IMR-90 (cell line): ENCODE measurements around the gene TEX35. TPM values are rescaled to one million over a fixed set of nuclear protein-coding genes. Genes with fewer than 3 reads are reported as not detected.

Experiments used
- ATAC-seq: fragments of 200-7000 bp; cut with Tn5 transposase; 2 replicates; pipeline ENCODE4 v1.9.1; 2020; ENCODE audit warnings: low read depth, mild to moderate bottlenecking, moderate library complexity
- BruUV-seq: library from RNA; stranded (reverse); fragments of 400-500 nt; replicated peaks from 2 replicates; lab custom pipeline; 2021; lab: Mats Ljungman, UMichigan
- CTCF ChIA-PET: fragments of 300-600 bp; formaldehyde crosslinking; extraction: SDS; loops from one replicate; lab custom pipeline; 2021; ENCODE audit warnings: antibody characterized with exemption; lab: Yijun Ruan, JAX
- POLR2A ChIA-PET: fragments of 300-600 bp; sonication (Branson Sonifier 250); formaldehyde crosslinking; loops from one replicate; lab custom pipeline; 2022; ENCODE audit warnings: antibody characterized with exemption; ENCODE audit not compliant: unreplicated experiment; lab: Charles Lee
- DNase-seq: peaks from one replicate; pipeline ENCODE4 v3.0.0; 2013
- H2AFZ ChIP-seq: replicated peaks from 2 replicates; pipeline ENCODE3; 2013; ENCODE audit warnings: low read length, mild to moderate bottlenecking; ENCODE audit not compliant: poor library complexity
- H2AK5ac ChIP-seq: 2 replicates; pipeline ENCODE4 v1.6.1; 2013; ENCODE audit warnings: low read depth, low read length, inconsistent platforms
- H2AK9ac ChIP-seq: replicated peaks from 2 replicates; pipeline ENCODE3; 2013; ENCODE audit warnings: mild to moderate bottlenecking, low read depth, low read length, moderate library complexity; ENCODE audit not compliant: poor library complexity
- H2BK120ac ChIP-seq: 2 replicates; pipeline ENCODE4 v1.6.1; 2013; ENCODE audit warnings: low read depth, low read length, inconsistent platforms
- H2BK15ac ChIP-seq: 3 replicates; pipeline ENCODE4 v1.6.1; 2013; ENCODE audit warnings: low read depth, low read length, inconsistent platforms
- H2BK20ac ChIP-seq: 2 replicates; pipeline ENCODE4 v1.6.1; 2013; ENCODE audit warnings: low read depth, mild to moderate bottlenecking, inconsistent platforms, low read length, moderate library complexity
- H2BK5ac ChIP-seq: 2 replicates; pipeline ENCODE4 v1.6.1; 2013; ENCODE audit warnings: mild to moderate bottlenecking, low read depth, low read length, inconsistent platforms; ENCODE audit not compliant: poor library complexity, severe bottlenecking
- H3K14ac ChIP-seq: replicated peaks from 2 replicates; pipeline ENCODE4 v1.6.1; 2013; ENCODE audit warnings: low read depth, low read length, inconsistent platforms
- H3K18ac ChIP-seq: 2 replicates; pipeline ENCODE4 v1.6.1; 2013; ENCODE audit warnings: low read depth, low read length, control low read depth
- H3K23ac ChIP-seq: 2 replicates; pipeline ENCODE4 v1.6.1; 2013; ENCODE audit warnings: low read depth, low read length, inconsistent platforms
- H3K27ac ChIP-seq: 2 replicates; pipeline ENCODE4 v1.5.1; 2013; ENCODE audit warnings: mild to moderate bottlenecking, control low read depth, low read length; ENCODE audit not compliant: insufficient read depth
- H3K27me3 ChIP-seq: 2 replicates; pipeline ENCODE4 v1.6.1; 2013; ENCODE audit warnings: low read length; ENCODE audit not compliant: control insufficient read depth, insufficient read depth
- H3K36me3 ChIP-seq: 2 replicates; pipeline ENCODE4 v1.6.1; 2013; ENCODE audit warnings: low read length, mixed read lengths; ENCODE audit not compliant: control insufficient read depth, insufficient read depth
- H3K4ac ChIP-seq: 2 replicates; pipeline ENCODE4 v1.6.1; 2013; ENCODE audit warnings: low read depth, low read length, inconsistent platforms
- H3K4me1 ChIP-seq: 2 replicates; pipeline ENCODE4 v1.6.1; 2013; ENCODE audit warnings: low read length, mixed read lengths; ENCODE audit not compliant: control insufficient read depth, insufficient read depth
- H3K4me2 ChIP-seq: 2 replicates; pipeline ENCODE4 v1.6.1; 2013; ENCODE audit warnings: low read depth, mild to moderate bottlenecking, control low read depth, low read length, moderate library complexity
- H3K4me3 ChIP-seq: 2 replicates; pipeline ENCODE4 v1.5.1; 2013; ENCODE audit warnings: low read depth, mild to moderate bottlenecking, control low read depth, low read length, moderate library complexity; ENCODE audit not compliant: insufficient read depth
- H3K56ac ChIP-seq: 2 replicates; pipeline ENCODE4 v1.6.1; 2013; ENCODE audit warnings: low read length, inconsistent platforms; ENCODE audit not compliant: insufficient read depth; ENCODE audit errors: extremely low read depth
- H3K79me1 ChIP-seq, 2 experiments: 2 replicates each; pipeline ENCODE4 v1.6.1; 2013; ENCODE audit warnings: low read length in 2 of 2, inconsistent platforms in 1 of 2, low read depth in 1 of 2
- H3K9ac ChIP-seq: 2 replicates; pipeline ENCODE4 v1.6.1; 2013; ENCODE audit warnings: low read depth, low read length, control low read depth
- H3K9me1 ChIP-seq: 2 replicates; pipeline ENCODE4 v1.6.1; 2013; ENCODE audit warnings: low read length, inconsistent platforms; ENCODE audit not compliant: insufficient read depth
- H3K9me3 ChIP-seq: 2 replicates; pipeline ENCODE4 v1.6.1; 2013; ENCODE audit warnings: low read length; ENCODE audit not compliant: control insufficient read depth, insufficient read depth
- H4K20me1 ChIP-seq: 2 replicates; pipeline ENCODE4 v1.6.1; 2013; ENCODE audit warnings: low read length, inconsistent platforms; ENCODE audit not compliant: insufficient read depth
- H4K5ac ChIP-seq: 2 replicates; pipeline ENCODE4 v1.6.1; 2013; ENCODE audit warnings: mild to moderate bottlenecking, low read depth, low read length, control low read depth
- H4K8ac ChIP-seq, 2 experiments: 2 replicates each; pipeline ENCODE4 v1.6.1; 2013; ENCODE audit warnings: low read depth in 2 of 2, low read length in 2 of 2, control low read depth in 1 of 2, inconsistent platforms in 1 of 2
- H4K91ac ChIP-seq: 2 replicates; pipeline ENCODE4 v1.6.1; 2013; ENCODE audit warnings: low read depth, low read length, inconsistent platforms; ENCODE audit not compliant: insufficient read depth
- BHLHE40 ChIP-seq: fragments of 150-350 bp; IDR thresholded peaks from 2 replicates; pipeline ENCODE4 v1.6.1; 2016; ENCODE audit warnings: mild to moderate bottlenecking, low read depth, low read length
- NFE2L2 ChIP-seq: fragments of 150-350 bp; IDR thresholded peaks from 2 replicates; pipeline ENCODE4 v1.6.1; 2016; ENCODE audit warnings: low read depth, mild to moderate bottlenecking, low read length
- POLR2A ChIP-seq: IDR thresholded peaks from 2 replicates; pipeline ENCODE4 v1.6.1; 2012; ENCODE audit warnings: mild to moderate bottlenecking, low read depth, low read length
- WGBS, 2 experiments: methylation state at CpG; one replicate each; pipeline versions ENCODE4 v1.1.5 to v1.1.7; 2013; ENCODE audit warnings: missing lambda C conversion rate in 2 of 2; ENCODE audit not compliant: insufficient read length in 1 of 2; ENCODE audit errors: extremely low coverage in 2 of 2; 5-methylcytosine and 5-hydroxymethylcytosine counted together
- dilution Hi-C: fragments of 300-500 bp; cut with HindIII; formaldehyde crosslinking; loops from one replicate; pipeline ENCODE4 v1.14.3; 2018; ENCODE audit warnings: low sequenced_read_pairs; ENCODE audit not compliant: unreplicated experiment
- in situ Hi-C: fragments of 300-500 bp; cut with MboI; formaldehyde crosslinking; loops from 3 replicates; pipeline ENCODE4 v1.14.3; 2019; ENCODE audit warnings: low sequenced_read_pairs, inconsistent platforms, mixed read lengths
- intact Hi-C: fragments of 100-400 bp; cut with micrococcal nuclease; formaldehyde crosslinking; loops from 2 replicates; pipeline ENCODE4 v1.10.0; 2022
- polyA plus RNA-seq, 3 experiments: library from polyadenylated mRNA; depleted of rRNA; stranded (reverse); fragments of >200 nt; gene quantifications; 2 replicates each; pipeline ENCODE4 v1.2.3, GENCODE V29; 2012; ENCODE audit warnings: low replicate concordance in 1 of 3
- total RNA-seq: library from RNA; depleted of rRNA; stranded (reverse); fragments of >200 nt; gene quantifications from 2 replicates; pipeline ENCODE4 v1.2.3, GENCODE V29; 2012

Gene TEX35
- total and polyA plus RNA-seq, 2 of the 4 experiments (the other 2 are of a cell fraction) = 0.05 TPM; not detected in 1

GRCh38 chr1:178521241-178521640 is 8.3 kb downstream of the TEX35 start:
- Histone ChIP-seq H3K27ac (no peak overlapping the region), H3K23ac (no peak overlapping the region), H3K4me2 (no peak overlapping the region), H2BK120ac (no peak overlapping the region), H3K9me1 (no peaks in the 10 kb centered on the region), H4K20me1 (no peaks in the 10 kb centered on the region), H3K9ac (no peak overlapping the region), H3K4ac (no peak overlapping the region), H4K8ac (no peak overlapping the region), H2AK9ac (no peak overlapping the region), H3K4me1 (no peaks in the 10 kb centered on the region), H3K36me3 (no peaks in the 10 kb centered on the region), H3K14ac (no peak overlapping the region), H2BK20ac (no peak overlapping the region), H3K9me3 (no peaks in the 10 kb centered on the region), H3K56ac (no peak overlapping the region), H3K27me3 (peaks cover 2% of the 10 kb centered on the region), H2AFZ (no peak overlapping the region), H3K4me3 (no peak overlapping the region), H2BK5ac (no peak overlapping the region), H4K5ac (no peak overlapping the region), H2BK15ac (no peak overlapping the region), H2AK5ac (no peak overlapping the region), H3K18ac (no peak overlapping the region), H3K79me1 (no peaks in the 10 kb centered on the region), H4K91ac (no peak overlapping the region)
- BruUV-seq = no TSS peak
- ChIA-PET POLR2A (no interaction called here), CTCF (no interaction called here)
- WGBS, 2 experiments = no CpG with 5 or more reads among the region's 4 CpGs
- DNase-seq (no peak), ATAC-seq (no peak)
- in situ Hi-C loops (no loop called here), dilution Hi-C loops (no loop called here), intact Hi-C loops (no loop called here)
- TF ChIP-seq NFE2L2 = no peak
- TF ChIP-seq POLR2A = no peak
- no peak for TF ChIP-seq BHLHE40
